Stimulated activated naive CD8-positive, alpha-beta T cell treated with anti-CD3 and anti-CD28 coated beads, Interleukin-15, Interleukin-2, amounts not matched to agents 100 ng/mL and 50 ng/mL, for 24 hours (primary cell): ENCODE data around the gene CPNE2.
A peak's percentile ranks its signal among the peaks of the same experiment; 100 is the strongest.
"Not testable (repeated sequence)": the region's sequence is repeated elsewhere in the genome, so short reads cannot be mapped to it uniquely, and the experiment has no call there.

ENCODE experiments used
- H3K27ac Mint-ChIP-seq: one replicate; pipeline ENCODE4 v1.8.0; 2021; ENCODE audit warnings: mild to moderate bottlenecking, mixed read lengths
- H3K27me3 Mint-ChIP-seq: one replicate; pipeline ENCODE4 v1.8.0; 2021; ENCODE audit warnings: mixed read lengths
- H3K36me3 Mint-ChIP-seq: one replicate; pipeline ENCODE4 v1.8.0; 2021; ENCODE audit warnings: low read depth, mixed read lengths
- H3K4me1 Mint-ChIP-seq: one replicate; pipeline ENCODE4 v1.8.0; 2021; ENCODE audit warnings: low read depth, mixed read lengths
- H3K4me3 Mint-ChIP-seq: one replicate; pipeline ENCODE4 v1.8.0; 2021; ENCODE audit warnings: mild to moderate bottlenecking, mixed read lengths
- H3K9me3 Mint-ChIP-seq: one replicate; pipeline ENCODE4 v1.8.0; 2021; ENCODE audit warnings: mixed read lengths

The CPNE2 gene

GRCh38 chr16:57100445-57100844, 8.1 kb downstream of the CPNE2 start:
- Mint-ChIP-seq H3K9me3 (no peaks in the 10 kb centered on the region), H3K27me3 (no peaks in the 10 kb centered on the region), H3K4me1 (peaks cover 15% of the 10 kb centered on the region), H3K36me3 (no peaks in the 10 kb centered on the region), H3K27ac (peak overlapping the region; percentile 34), H3K4me3 (no peak overlapping the region)

- Mint-ChIP-seq H3K27ac (no peak overlapping the region), H3K9me3 (no peaks in the 10 kb centered on the region), H3K27me3 (no peaks in the 10 kb centered on the region), H3K36me3 (no peaks in the 10 kb centered on the region), H3K4me3 (no peak overlapping the region), H3K4me1 (peaks cover 24% of the 10 kb centered on the region)
Measured at GRCh38 chr16:57102888-57103851, 10.8 kb downstream of the CPNE2 start.

GRCh38 chr16:57104706-57105105, 12.3 kb downstream of the CPNE2 start:
- Mint-ChIP-seq H3K36me3 (no peaks in the 10 kb centered on the region), H3K27me3 (no peaks in the 10 kb centered on the region)

GRCh38 chr16:57105184-57105583, 12.8 kb downstream of the CPNE2 start:
- peaks cover 20% of the 10 kb centered on the region for H3K4me1 Mint-ChIP-seq
- H3K9me3 Mint-ChIP-seq, result no peaks in the 10 kb centered on the region
- H3K36me3 Mint-ChIP-seq, result no peaks in the 10 kb centered on the region
- no peak overlapping the region for H3K4me3 Mint-ChIP-seq
- no peaks in the 10 kb centered on the region for H3K27me3 Mint-ChIP-seq
- peak overlapping the region; percentile 14 for H3K27ac Mint-ChIP-seq

More at GRCh38 chr16:57104706-57105105, 12.3 kb downstream of the CPNE2 start:
- H3K27ac Mint-ChIP-seq, result peak overlapping the region; percentile 14
- H3K4me1 Mint-ChIP-seq, result peaks cover 24% of the 10 kb centered on the region
- no peaks in the 10 kb centered on the region for H3K9me3 Mint-ChIP-seq
- H3K4me3 Mint-ChIP-seq, result no peak overlapping the region

GRCh38 chr16:57106767-57107166, 14.4 kb downstream of the CPNE2 start:
- no peaks in the 10 kb centered on the region for H3K27me3 Mint-ChIP-seq
- no peaks in the 10 kb centered on the region for H3K9me3 Mint-ChIP-seq
- no peak overlapping the region for H3K27ac Mint-ChIP-seq
- H3K4me1 Mint-ChIP-seq, result peaks cover 17% of the 10 kb centered on the region
- H3K4me3 Mint-ChIP-seq, result no peak overlapping the region
- no peaks in the 10 kb centered on the region for H3K36me3 Mint-ChIP-seq

- Mint-ChIP-seq H3K4me1 (peaks cover 17% of the 10 kb centered on the region), H3K27ac (no peak overlapping the region), H3K4me3 (no peak overlapping the region)
Measured at GRCh38 chr16:57107321-57107922, 15.0 kb downstream of the CPNE2 start.

GRCh38 chr16:57108432-57108831, 16.0 kb downstream of the CPNE2 start:
- H3K27ac Mint-ChIP-seq, result no peak overlapping the region
- H3K4me1 Mint-ChIP-seq, result peaks cover 24% of the 10 kb centered on the region
- no peaks in the 10 kb centered on the region for H3K27me3 Mint-ChIP-seq
- no peaks in the 10 kb centered on the region for H3K9me3 Mint-ChIP-seq
- H3K4me3 Mint-ChIP-seq, result no peak overlapping the region
- H3K36me3 Mint-ChIP-seq, result no peaks in the 10 kb centered on the region

More at GRCh38 chr16:57107321-57107922, 15.0 kb downstream of the CPNE2 start:
- Mint-ChIP-seq H3K36me3 (no peaks in the 10 kb centered on the region), H3K27me3 (no peaks in the 10 kb centered on the region), H3K9me3 (no peaks in the 10 kb centered on the region)

GRCh38 chr16:57109259-57110105, 17.1 kb downstream of the CPNE2 start:
- H3K9me3 Mint-ChIP-seq, H3K36me3 Mint-ChIP-seq, H3K27me3 Mint-ChIP-seq, H3K27ac Mint-ChIP-seq, H3K4me3 Mint-ChIP-seq: not testable (repeated sequence)
- peaks cover 23% of the 10 kb centered on the region for H3K4me1 Mint-ChIP-seq

- Mint-ChIP-seq H3K36me3 (no peaks in the 10 kb centered on the region), H3K9me3 (no peaks in the 10 kb centered on the region), H3K27ac (no peak overlapping the region), H3K4me3 (no peak overlapping the region), H3K4me1 (peaks cover 16% of the 10 kb centered on the region), H3K27me3 (no peaks in the 10 kb centered on the region)
Measured at GRCh38 chr16:57110937-57111336, 18.6 kb downstream of the CPNE2 start.

- Mint-ChIP-seq H3K4me1 (peaks cover 14% of the 10 kb centered on the region), H3K4me3 (no peak overlapping the region), H3K27ac (no peak overlapping the region), H3K27me3 (no peaks in the 10 kb centered on the region), H3K9me3 (no peaks in the 10 kb centered on the region), H3K36me3 (no peaks in the 10 kb centered on the region)
Measured at GRCh38 chr16:57111420-57111819, 19.0 kb downstream of the CPNE2 start.

GRCh38 chr16:57112403-57113041, 20.1 kb downstream of the CPNE2 start:
- H3K27ac Mint-ChIP-seq, result no peak overlapping the region
- H3K4me3 Mint-ChIP-seq, result no peak overlapping the region
- no peaks in the 10 kb centered on the region for H3K9me3 Mint-ChIP-seq
- H3K36me3 Mint-ChIP-seq, result no peaks in the 10 kb centered on the region
- no peaks in the 10 kb centered on the region for H3K27me3 Mint-ChIP-seq
- H3K4me1 Mint-ChIP-seq, result peaks cover 7% of the 10 kb centered on the region

- Mint-ChIP-seq H3K4me1 (peaks cover 7% of the 10 kb centered on the region), H3K36me3 (no peaks in the 10 kb centered on the region), H3K27me3 (no peaks in the 10 kb centered on the region), H3K27ac (no peak overlapping the region), H3K4me3 (no peak overlapping the region), H3K9me3 (no peaks in the 10 kb centered on the region)
Measured at GRCh38 chr16:57113042-57113453, 20.7 kb downstream of the CPNE2 start.

GRCh38 chr16:57113664-57114063, 21.3 kb downstream of the CPNE2 start:
- Mint-ChIP-seq H3K4me1 (peaks cover 7% of the 10 kb centered on the region), H3K4me3 (no peak overlapping the region), H3K9me3 (no peaks in the 10 kb centered on the region), H3K27me3 (no peaks in the 10 kb centered on the region), H3K27ac (no peak overlapping the region), H3K36me3 (no peaks in the 10 kb centered on the region)

GRCh38 chr16:57115168-57115513, 22.8 kb downstream of the CPNE2 start:
- no peak overlapping the region for H3K4me3 Mint-ChIP-seq
- H3K36me3 Mint-ChIP-seq, result no peaks in the 10 kb centered on the region
- H3K27me3 Mint-ChIP-seq, result no peaks in the 10 kb centered on the region
- H3K27ac Mint-ChIP-seq, result no peak overlapping the region
- H3K4me1 Mint-ChIP-seq, result peaks cover 7% of the 10 kb centered on the region
- no peaks in the 10 kb centered on the region for H3K9me3 Mint-ChIP-seq
